NK-92 (cell line): ENCODE measurements around the gene AFMID.

Experiments used
- DNase-seq: peaks from one replicate; lab custom pipeline; 2025; ENCODE audit not compliant: unreplicated experiment; lab: John Stamatoyannopoulos, UW

AFMID gene

GRCh38 chr17:78236362-78237127 is 49.4 kb downstream of the AFMID start:
- DNase-seq: no peak

- no peak for DNase-seq
Measured at GRCh38 chr17:78237401-78238012, 50.3 kb downstream of the AFMID start.

GRCh38 chr17:78238823-78239488 is 51.8 kb downstream of the AFMID start:
- no peak for DNase-seq

- DNase-seq: no peak
Measured at GRCh38 chr17:78239489-78239931, 52.3 kb downstream of the AFMID start.

GRCh38 chr17:78240012-78240655 is 53.0 kb downstream of the AFMID start:
- DNase-seq: no peak

GRCh38 chr17:78240839-78241238 is 53.7 kb downstream of the AFMID start:
- DNase-seq: no peak

GRCh38 chr17:78241277-78242023 is 54.3 kb downstream of the AFMID start:
- DNase-seq: no peak

- no peak for DNase-seq
Measured at GRCh38 chr17:78242024-78242742, 55.0 kb downstream of the AFMID start.

- DNase-seq: no peak
Measured at GRCh38 chr17:78247304-78247703, 60.1 kb downstream of the AFMID start.

GRCh38 chr17:78248051-78248914 is 61.1 kb downstream of the AFMID start:
- DNase-seq: no peak

GRCh38 chr17:78249074-78249817 is 62.1 kb downstream of the AFMID start:
- DNase-seq: no peak

- no peak for DNase-seq
Measured at GRCh38 chr17:78249818-78250806, 63.0 kb downstream of the AFMID start.

- DNase-seq: peak; percentile 17
Measured at GRCh38 chr17:78250891-78251772, 64.0 kb downstream of the AFMID start.

- no peak for DNase-seq
Measured at GRCh38 chr17:78251773-78252103, 64.6 kb downstream of the AFMID start.

- DNase-seq: no peak
Measured at GRCh38 chr17:78252111-78252634, 65.0 kb downstream of the AFMID start.
